Measurements from ENCODE around the gene ZNF280A.
"Not testable (repeated sequence)": the region's sequence is repeated elsewhere in the genome, so short reads cannot be mapped to it uniquely, and the experiment has no call there.

The ZNF280A gene

GRCh38 chr22:22538226-22538989 is 18.3 kb upstream of the ZNF280A start:
- DNase-seq = no peak

DNA sequence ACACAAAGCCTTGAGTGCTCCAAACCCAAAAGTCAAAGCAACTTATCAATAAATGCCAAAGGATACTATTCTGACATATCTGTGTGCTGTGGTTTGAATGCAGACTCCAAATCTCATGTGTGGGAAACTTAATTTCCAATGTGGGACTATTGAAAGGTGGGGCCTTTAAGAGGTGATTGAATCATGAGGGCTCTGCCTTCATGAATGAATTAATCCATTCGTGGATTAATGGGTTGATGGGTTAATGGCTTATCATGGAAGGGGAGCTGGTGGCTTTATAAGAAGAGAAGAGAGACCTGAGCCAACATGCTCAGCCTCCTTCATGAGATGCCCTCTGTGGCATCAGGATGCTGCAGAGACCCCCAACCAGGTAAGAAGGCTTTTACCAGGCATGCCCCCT is 16.8 kb upstream of the ZNF280A start:
- no peak for DNase-seq

DNA sequence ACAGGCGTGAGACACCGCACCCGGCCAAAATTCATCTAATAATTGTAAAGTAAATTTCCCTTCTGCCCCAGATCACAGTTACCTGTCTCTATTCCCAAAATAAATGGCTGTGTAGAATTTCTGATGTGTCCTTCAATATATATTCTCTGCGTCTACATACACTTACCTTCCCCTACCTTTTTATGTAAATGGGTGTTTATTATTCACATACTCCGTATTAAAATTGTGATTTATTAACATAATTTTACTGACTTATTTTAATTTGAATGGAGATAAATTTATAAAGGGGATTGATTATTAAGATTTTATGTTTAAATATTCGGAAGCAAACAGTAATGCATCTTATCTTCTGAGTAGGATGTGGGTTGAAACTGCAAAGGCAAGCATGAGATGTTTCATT is 16.4 kb upstream of the ZNF280A start:
- DNase-seq = no peak

GRCh38 chr22:22535662-22536061 is 15.6 kb upstream of the ZNF280A start:
- DNase-seq = no peak

- no peak for DNase-seq
These were observed 14.7 kb upstream of the ZNF280A start for GRCh38 chr22:22534604-22535415.

DNA sequence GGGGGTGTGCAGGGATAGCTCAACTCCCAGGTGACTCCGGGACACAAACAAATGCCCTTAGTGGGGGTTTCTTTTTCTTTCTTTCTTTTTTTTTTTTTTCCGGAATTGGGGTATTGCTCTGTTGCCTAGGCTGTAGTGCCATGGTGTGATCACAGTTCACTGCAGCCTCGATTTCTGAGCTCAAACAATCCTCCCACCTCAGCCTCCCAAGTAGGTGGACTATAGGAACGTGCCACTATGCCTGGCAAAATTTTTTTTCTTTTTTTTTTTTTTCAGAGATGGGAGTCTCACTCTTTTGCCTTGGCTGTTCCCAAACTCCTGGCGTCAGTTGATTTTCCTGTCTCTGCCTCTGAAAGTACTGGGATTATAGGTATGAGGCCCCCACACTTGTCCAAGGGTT is 13.8 kb upstream of the ZNF280A start:
- DNase-seq = no peak

DNA sequence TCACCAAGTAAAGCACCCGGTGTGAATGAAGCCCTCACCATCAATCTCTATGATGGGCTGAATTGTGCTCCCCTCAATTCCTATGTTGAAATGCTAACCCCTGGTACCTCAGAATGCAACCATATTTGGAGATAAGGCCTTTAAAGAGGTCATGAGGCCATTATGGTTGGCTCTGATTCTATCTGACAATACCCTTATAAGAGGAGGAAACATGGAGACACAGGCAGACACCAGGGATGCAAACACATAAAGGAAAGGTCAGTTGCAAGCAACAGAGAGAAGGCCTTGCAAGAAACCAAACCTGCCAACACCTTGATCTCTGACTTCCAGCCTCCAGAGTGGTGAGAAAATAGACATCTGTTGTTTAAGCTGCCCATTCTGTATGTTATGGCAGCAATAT is 13.3 kb upstream of the ZNF280A start:
- DNase-seq = no peak

DNA sequence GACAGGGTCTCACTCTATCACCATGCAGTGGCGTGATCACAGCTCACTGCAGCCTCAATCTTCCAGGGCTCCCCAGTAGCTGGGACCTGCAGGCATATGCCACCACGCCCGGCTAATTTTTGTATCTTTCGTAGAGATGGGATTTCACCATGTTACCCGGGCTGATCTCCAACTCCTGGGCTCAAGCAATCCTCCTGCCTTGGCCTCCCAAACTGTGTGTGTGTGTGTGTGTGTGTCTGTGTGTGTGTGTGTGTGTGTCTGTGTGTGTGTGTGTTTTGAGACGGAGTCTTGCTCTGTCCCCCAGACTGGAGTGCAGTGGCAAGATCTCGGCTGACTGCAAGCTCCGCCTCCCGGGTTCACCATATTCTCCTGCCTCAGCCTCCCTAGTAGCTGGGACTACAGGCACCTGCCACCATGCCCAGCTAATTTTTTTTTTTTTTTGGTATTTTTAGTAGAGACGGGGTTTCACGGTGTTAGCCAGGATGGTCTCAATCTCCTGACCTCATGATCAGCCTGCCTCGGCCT is 12.5 kb upstream of the ZNF280A start:
- not testable (repeated sequence) for DNase-seq

- no peak for DNase-seq
These were observed 11.9 kb upstream of the ZNF280A start for GRCh38 chr22:22531770-22532546.

DNA sequence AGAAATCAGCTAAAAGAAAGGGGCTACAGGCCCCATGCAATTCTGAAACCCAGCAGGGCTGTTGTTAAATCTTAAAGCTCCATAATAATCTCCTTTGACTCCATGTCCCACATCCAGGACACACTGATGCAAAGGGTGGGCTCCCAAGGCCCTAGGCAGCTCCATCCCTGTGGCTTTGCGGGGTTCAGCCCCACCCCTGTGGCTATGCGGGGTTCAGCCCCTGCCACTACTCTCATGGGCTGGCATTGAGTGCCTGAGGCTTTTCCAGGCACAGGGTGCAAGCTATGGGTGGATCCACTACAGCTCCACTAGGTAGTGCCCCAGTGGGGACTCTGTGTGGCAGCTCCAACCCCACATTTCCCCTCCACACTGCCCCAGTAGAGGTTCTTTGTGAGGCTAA is 8.7 kb upstream of the ZNF280A start:
- DNase-seq = no peak

- DNase-seq = no peak
These were observed 7.2 kb upstream of the ZNF280A start for GRCh38 chr22:22527312-22527711.

- DNase-seq = no peak
These were observed 6.2 kb upstream of the ZNF280A start for GRCh38 chr22:22526125-22526912.

DNA sequence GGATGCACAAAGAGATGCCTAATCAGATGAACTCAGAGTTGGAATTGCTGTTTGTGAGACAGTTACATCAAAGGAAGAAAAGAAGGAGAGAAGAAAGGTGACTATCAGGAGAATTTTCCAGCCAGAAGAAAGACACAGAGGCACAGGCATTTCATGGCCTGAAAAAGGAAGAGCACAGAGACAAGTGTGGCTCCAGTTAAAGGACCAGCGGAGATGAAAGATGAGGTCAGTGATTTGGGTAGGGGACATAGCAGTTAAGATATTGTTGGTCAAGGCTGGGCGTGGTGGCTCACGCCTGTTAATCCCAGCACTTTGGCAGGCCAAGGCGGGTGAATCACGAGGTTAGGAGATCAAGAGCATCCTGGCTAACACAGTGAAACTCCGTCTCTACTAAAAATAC is 3.4 kb upstream of the ZNF280A start:
- no peak for DNase-seq

DNA sequence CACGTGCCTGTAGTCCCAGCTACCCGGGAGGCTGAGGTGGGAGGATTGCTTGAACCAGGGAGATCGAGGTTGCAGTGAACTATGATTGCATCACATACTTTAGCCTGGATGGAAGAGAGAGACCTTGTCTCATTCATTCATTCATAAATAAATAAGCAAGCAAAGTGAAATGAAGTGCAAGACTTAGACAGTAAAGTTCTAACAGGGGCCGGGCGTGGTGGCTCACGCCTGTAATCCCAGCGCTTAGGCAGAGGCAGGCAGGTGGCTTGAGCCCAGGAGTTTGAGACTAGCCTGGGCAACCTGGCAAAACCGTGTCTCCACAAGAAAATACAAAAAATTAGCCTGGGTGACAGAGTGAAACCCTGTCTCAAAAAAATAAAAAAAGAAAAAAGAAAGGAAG is 1.6 kb upstream of the ZNF280A start:
- no peak for DNase-seq

- DNase-seq = no peak
These were observed 865 bp upstream of the ZNF280A start for GRCh38 chr22:22520667-22521602.

- DNase-seq = no peak
These were observed 479 bp downstream of the ZNF280A start for GRCh38 chr22:22519591-22519990.

- no peak for DNase-seq
These were observed 3.1 kb downstream of the ZNF280A start for GRCh38 chr22:22516992-22517391.

GRCh38 chr22:22515890-22516289 is 4.2 kb downstream of the ZNF280A start:
- DNase-seq = no peak

DNA sequence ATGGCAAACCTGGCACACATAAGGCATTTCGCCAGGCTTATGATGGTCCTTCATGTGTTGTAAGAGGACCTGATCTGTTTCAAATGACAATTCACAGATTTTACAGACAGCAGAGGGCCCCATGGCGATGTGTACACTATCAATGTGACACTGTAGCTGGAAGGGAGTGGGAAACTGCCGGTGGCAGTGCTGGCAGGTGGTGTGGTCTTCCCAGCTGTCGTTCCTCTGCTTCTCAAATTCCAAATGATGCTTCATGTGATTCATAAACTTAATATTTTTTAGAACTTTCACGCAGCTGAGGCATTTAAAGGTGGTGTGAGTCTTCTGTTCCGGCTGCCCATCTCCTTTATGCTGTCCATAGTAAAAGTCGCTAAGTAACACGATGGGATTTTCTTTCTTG is 5.6 kb downstream of the ZNF280A start:
- DNase-seq = not testable (repeated sequence)

DNA sequence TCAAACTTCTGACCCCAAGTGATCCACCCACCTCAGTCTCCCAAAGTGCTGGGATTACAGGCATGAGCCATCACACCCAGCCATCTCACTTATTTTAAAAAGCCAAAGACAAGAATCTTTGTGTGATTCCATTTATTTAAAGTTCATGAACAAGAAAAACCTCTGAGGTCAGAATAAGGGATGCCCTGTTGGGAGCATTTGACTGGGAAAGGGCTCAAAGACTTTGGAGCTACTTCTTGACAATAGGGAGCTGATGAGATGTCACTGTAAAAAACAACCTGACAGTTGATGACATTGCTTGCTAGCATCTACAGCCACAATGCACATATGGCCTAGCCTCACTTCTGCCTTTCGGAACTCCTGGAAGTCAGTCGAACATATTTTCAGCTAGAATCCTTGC is 6.5 kb downstream of the ZNF280A start:
- no peak for DNase-seq

DNA sequence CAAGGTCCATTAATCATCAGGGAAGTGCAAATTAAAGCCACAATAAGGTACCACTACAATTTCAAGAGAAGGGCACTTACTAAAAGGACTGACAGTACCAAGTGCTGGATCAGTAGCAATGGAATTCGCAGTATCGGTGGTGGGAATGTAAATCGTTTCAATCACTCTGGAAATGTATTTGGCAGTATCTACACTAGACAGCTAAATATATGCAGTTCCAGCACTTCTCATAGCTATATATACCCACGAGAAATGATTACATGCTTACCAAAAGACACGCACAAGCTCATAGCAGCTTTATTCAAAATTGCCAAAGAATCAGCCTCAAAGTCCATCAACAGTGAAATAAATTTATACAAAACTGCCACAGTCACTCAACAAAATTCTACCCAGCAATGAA is 7.1 kb downstream of the ZNF280A start:
- DNase-seq = no peak

Measured in Kasumi-1 (cell line).